ENCODE measurements around the gene UBAP1L. TPM values are rescaled to one million over a fixed set of nuclear protein-coding genes. Genes with fewer than 3 reads are reported as not detected.
"Not testable (repeated sequence)": the region's sequence is repeated elsewhere in the genome, so short reads cannot be mapped to it uniquely, and the experiment has no call there.

Gene UBAP1L
- total RNA-seq, 1 donor from 2014 or later, result 2.7 TPM

- not testable (repeated sequence) for DNase-seq
These were observed 15.2 kb downstream of the UBAP1L start for GRCh38 chr15:65099801-65100200.

GRCh38 chr15:65099336-65099735 is 15.7 kb downstream of the UBAP1L start:
- no peak for DNase-seq

- DNase-seq, result no peak
These were observed 17.2 kb downstream of the UBAP1L start for GRCh38 chr15:65097651-65098263.

GRCh38 chr15:65096481-65097385 is 18.3 kb downstream of the UBAP1L start:
- DNase-seq, result no peak

- no peak for DNase-seq
These were observed 19.3 kb downstream of the UBAP1L start for GRCh38 chr15:65095747-65096104.

GRCh38 chr15:65095011-65095746 is 19.8 kb downstream of the UBAP1L start:
- no peak for DNase-seq

GRCh38 chr15:65094294-65094995 is 20.6 kb downstream of the UBAP1L start:
- peak; percentile 16 for DNase-seq

- not testable (repeated sequence) for DNase-seq
These were observed 21.2 kb downstream of the UBAP1L start for GRCh38 chr15:65093793-65094170.

GRCh38 chr15:65092911-65093792 is 21.8 kb downstream of the UBAP1L start:
- no peak for DNase-seq

- DNase-seq, result no peak
These were observed 22.8 kb downstream of the UBAP1L start for GRCh38 chr15:65091946-65092770.

- DNase-seq, result no peak
These were observed 25.7 kb downstream of the UBAP1L start for GRCh38 chr15:65089206-65089824.

- DNase-seq, result no peak
These were observed 26.4 kb downstream of the UBAP1L start for GRCh38 chr15:65088643-65089021.

GRCh38 chr15:65087873-65088642 is 26.9 kb downstream of the UBAP1L start:
- DNase-seq, result no peak

GRCh38 chr15:65087411-65087810 is 27.6 kb downstream of the UBAP1L start:
- no peak for DNase-seq

GRCh38 chr15:65086680-65087111 is 28.3 kb downstream of the UBAP1L start:
- DNase-seq, result peak; percentile 31

GRCh38 chr15:65085990-65086679 is 28.9 kb downstream of the UBAP1L start:
- DNase-seq, result peak; percentile 52

- DNase-seq, result no peak
These were observed 29.7 kb downstream of the UBAP1L start for GRCh38 chr15:65085207-65085753.

- DNase-seq, result no peak
These were observed 30.3 kb downstream of the UBAP1L start for GRCh38 chr15:65084500-65085206.

All from dermis blood vessel endothelial cell (primary cell).